ENCODE measurements around the gene ADH7.
"Not testable (repeated sequence)": the region's sequence is repeated elsewhere in the genome, so short reads cannot be mapped to it uniquely, and the experiment has no call there.

The ADH7 gene

GRCh38 chr4:99436462-99436861 lies 1.3 kb upstream of the ADH7 start:
- TF ChIP-seq CTCF (IDR thresholded peaks at IDR 0.05; ENCODE audit: insufficient read depth, low read depth, low read length, missing control alignments) = no peak
- H3K4me3 ChIP-seq (ENCODE audit: low read depth, low read length) = no peak overlapping the region

GRCh38 chr4:99430106-99430505 lies 5.0 kb downstream of the ADH7 start:
- no peak overlapping the region for H3K4me3 ChIP-seq (ENCODE audit: low read depth, low read length)
- DNase-seq (ENCODE audit: low read depth) = no peak
- TF ChIP-seq CTCF (IDR thresholded peaks at IDR 0.05; ENCODE audit: insufficient read depth, low read depth, low read length, missing control alignments) = no peak

More at GRCh38 chr4:99436462-99436861, 1.3 kb upstream of the ADH7 start:
- DNase-seq (ENCODE audit: low read depth) = no peak

- DNase-seq (ENCODE audit: low read depth) = no peak
- H3K4me3 ChIP-seq (ENCODE audit: low read depth, low read length) = no peak overlapping the region
- no peak for TF ChIP-seq CTCF (IDR thresholded peaks at IDR 0.05; ENCODE audit: insufficient read depth, low read depth, low read length, missing control alignments)
Measured at GRCh38 chr4:99417125-99417524, 18.0 kb downstream of the ADH7 start.

- not testable (repeated sequence) for H3K4me3 ChIP-seq (ENCODE audit: low read depth, low read length); DNase-seq (ENCODE audit: low read depth)
Measured at GRCh38 chr4:99415762-99416161, 19.4 kb downstream of the ADH7 start.

- not testable (repeated sequence) for H3K4me3 ChIP-seq (ENCODE audit: low read depth, low read length); DNase-seq (ENCODE audit: low read depth)
Measured at GRCh38 chr4:99414902-99415301, 20.2 kb downstream of the ADH7 start.

- no peak for DNase-seq (ENCODE audit: low read depth)
- TF ChIP-seq CTCF (IDR thresholded peaks at IDR 0.05; ENCODE audit: insufficient read depth, low read depth, low read length, missing control alignments) = no peak
- no peak overlapping the region for H3K4me3 ChIP-seq (ENCODE audit: low read depth, low read length)
Measured at GRCh38 chr4:99414401-99414800, 20.7 kb downstream of the ADH7 start.

- TF ChIP-seq CTCF (IDR thresholded peaks at IDR 0.05; ENCODE audit: insufficient read depth, low read depth, low read length, missing control alignments) = no peak
- no peak overlapping the region for H3K4me3 ChIP-seq (ENCODE audit: low read depth, low read length)
- no peak for DNase-seq (ENCODE audit: low read depth)
Measured at GRCh38 chr4:99413140-99413539, 22.0 kb downstream of the ADH7 start.

GRCh38 chr4:99411041-99411440 lies 24.1 kb downstream of the ADH7 start:
- TF ChIP-seq CTCF (IDR thresholded peaks at IDR 0.05; ENCODE audit: insufficient read depth, low read depth, low read length, missing control alignments) = no peak
- no peak for DNase-seq (ENCODE audit: low read depth)
- no peak overlapping the region for H3K4me3 ChIP-seq (ENCODE audit: low read depth, low read length)

All from GM12865 (cell line).